Activated CD8-positive, alpha-beta memory T cell treated with anti-CD3 and anti-CD28 coated beads for 4 hours (primary cell): ENCODE data around the gene DOCK2.

Experiments used
- DNase-seq, 2 donors: peaks; one replicate each; pipeline ENCODE4 v3.0.0-alpha.2; 2020; ENCODE audit warnings: low read depth in 2 of 2

DOCK2 gene

DNA sequence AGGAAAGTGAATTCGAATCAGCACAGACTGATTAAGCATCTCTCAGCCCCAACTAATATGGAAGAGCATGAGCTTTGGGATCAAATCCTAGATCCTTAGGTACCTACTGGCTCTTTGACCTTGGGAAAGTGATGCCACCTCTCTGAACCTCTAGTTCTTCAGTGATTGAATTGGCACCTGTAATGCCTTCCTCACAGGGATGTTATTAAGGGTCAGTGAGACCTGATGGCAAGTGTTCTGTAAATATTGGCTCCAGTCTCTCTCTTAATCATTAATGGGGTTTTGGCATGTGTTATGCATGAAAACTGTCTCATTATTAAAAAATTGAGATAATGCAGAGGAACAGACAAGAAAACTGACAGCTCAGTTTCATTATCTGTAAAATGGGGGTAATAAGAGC is 227.4 kb downstream of the DOCK2 start:
- DNase-seq = no peak

DNA sequence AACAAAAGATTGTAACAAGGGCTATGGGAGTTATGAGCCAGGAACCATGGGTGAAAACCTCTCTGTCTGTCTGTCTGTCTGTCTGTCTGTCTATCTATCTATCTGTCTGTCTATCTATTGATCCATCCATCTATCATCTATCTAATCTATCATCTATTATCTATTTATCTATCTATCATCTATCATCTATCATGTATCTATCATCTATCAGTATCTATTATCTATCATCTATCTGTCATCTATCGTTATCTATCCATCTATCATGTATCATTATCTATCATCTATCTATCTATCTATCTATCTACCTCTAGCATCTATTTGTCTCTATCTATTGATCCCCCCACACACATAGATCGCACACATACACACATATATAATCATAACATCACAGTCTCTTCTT is 230.3 kb downstream of the DOCK2 start:
- no peak for DNase-seq

DNA sequence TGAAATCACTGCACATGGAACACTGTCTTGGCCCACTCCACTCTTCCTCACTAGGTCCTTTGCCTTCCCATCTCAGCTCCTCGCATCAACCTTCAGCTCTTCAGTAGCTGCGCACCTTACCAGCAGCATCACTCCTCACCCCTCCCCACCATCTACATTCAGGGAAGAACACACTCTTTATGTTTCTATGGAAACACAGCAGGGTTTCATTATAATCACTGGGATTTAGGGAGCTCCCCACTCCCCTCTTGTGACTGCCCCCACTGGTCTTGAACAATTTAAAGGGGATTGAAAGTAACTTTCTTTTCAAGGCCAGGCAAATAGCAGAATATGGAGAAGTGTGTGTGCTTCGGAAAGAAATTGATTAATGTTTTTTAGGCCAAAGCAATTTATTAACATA is 232.0 kb downstream of the DOCK2 start:
- no peak for DNase-seq

DNA sequence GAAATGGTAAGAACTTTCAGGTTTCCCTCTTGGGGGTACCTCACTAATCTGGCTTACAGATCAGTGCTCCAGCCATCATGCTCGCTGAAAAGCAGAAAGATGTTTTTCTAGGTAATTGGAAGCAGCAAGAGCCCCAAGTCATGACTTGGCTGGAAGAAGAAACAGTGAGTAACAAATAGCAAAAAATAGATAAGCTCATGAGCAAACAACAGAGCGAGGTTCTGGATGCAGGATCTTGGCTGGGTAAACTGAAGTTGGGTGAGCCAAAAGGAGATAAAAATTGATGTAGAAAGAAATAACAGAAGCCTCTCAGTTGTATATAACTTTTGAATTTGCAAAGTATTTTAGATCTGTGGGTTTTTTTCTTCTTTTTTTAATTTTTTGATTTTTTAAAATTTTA is 233.1 kb downstream of the DOCK2 start:
- no peak for DNase-seq

DNA sequence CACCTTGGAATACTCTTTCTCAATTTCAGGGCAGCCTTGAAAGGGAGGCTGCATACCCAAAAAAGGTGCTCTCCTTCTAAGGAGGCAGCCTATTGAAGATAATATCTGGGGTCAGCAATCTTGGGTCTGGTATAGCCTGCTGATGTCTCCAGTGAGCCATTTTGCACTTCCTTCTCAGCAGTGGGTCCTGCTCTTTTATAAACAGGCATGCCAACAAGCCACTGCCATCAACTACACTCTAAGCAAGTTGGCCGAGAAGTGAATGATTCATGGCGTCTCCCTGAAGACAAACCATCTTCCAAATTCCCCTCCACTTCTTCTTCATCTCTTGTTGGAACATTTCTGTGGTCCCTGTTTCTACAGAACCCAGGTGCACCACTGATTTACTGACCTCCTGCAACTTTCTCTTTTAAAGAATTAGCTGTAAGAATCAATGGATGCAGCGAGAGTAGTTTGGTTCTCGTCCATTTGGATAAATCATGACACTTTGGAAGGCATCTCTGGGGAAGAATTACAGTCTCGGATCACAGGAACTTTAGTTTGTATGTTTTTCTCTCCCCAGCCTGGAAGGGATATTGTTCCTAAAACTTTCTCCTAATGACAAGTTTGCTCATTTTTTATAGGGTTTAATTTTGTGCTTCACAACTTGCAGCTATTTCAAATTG is 234.9 kb downstream of the DOCK2 start:
- DNase-seq = no peak

DNA sequence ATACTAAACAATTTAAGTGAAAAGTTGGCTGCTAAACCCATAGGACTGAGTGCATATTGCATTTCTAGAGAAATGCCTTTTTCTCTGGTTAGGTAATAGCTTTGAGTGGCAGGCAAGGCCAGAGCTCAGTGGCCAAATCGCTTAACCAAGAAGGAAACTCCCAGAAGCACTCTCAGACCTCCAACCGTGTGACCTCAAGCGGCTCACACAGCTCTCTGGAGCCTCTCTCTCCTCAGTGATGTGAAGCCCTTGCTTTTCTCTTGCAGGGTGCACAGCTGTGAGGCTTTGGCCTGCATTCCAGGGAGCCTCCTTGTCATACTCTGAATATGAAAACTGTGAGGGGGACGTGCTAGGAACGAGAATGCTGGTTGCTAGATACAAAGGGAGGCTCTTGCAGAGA is 236.6 kb downstream of the DOCK2 start:
- no peak for DNase-seq

DNA sequence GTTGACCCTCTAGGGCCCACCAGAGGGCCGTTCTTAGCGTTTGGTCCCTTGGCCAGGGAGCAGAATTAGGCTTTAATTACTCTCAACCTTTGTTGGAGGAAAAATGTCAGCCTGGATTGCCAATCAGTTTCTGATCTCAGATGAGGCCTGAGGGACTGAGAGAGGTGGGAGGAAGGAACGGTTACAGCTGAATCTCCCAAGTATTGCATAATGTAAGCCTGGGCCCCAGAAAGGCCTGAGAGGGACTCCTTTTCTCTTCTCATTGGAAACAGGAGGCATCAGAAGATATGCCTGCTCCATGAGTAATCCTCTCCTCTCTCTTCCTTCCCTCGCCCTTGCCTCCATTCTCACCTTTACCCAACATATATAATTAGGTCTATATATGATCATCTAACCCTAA is 237.5 kb downstream of the DOCK2 start:
- DNase-seq = no peak

DNA sequence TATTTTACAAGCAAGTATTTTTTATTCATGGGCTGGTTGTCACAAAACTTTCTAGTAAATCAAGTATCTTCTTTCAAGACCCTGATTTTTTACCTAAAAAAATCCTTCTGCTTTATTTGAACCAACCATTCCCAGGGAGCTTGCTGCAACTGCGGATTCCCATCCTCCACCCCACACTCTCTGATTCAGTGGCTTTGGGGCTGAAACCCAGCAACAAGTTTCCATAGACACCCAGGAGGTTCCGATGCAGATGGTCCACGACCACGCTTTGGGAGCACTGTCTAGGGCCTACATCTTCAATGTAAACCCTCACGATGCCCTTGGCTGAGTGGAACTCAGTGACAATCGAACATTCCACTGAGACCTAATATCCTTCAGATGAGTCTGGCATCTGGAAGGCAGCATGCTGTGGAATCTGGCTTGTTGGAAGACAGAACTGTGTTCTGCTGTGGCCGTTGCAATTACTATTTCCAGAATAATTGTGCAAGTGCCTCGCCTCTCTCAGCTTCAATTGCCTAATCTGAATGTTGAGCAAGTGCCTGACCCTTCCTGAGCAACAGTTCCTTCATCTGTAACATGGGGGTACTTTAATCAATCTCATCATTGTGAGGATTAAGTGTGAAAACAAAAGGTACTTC is 238.1 kb downstream of the DOCK2 start:
- no peak for DNase-seq

DNA sequence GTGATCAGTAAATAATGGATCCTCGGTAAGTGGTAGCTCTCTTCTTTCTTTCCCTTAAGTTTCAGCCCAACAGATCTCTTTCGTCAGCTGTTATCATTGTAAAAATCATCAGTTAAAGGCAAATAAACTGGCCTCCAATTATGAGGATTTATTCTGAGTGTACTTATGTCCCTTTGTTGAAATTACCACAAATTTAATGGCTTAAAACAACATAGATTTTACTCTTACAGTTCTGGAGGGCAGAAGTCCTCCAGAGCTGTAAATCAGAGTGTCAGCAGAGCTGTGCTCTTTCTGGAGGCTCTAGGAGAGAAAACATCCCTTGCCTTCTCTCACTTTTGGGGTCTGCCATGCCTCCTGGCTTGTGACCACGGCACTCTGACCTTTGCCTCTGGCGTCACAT is 238.7 kb downstream of the DOCK2 start:
- no peak for DNase-seq

DNA sequence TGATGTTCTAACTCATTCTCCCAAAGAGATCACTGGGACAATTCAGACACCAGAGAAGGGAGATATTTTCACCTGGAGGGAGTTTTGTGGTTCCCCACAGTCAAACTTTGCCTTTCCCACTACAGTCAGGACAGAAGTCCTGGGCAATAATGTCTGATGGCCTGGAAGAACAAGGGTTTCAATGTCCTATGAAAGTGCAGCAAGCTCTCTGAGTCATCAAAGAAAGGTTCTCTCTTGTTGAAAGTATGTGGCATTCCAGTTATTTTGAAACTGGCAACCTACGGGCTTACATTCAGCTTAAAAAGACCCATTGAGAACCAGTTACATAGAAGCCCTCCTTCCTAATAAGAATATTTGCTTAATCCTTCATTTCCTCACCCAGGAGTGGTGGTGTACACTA is 239.3 kb downstream of the DOCK2 start:
- DNase-seq = no peak

DNA sequence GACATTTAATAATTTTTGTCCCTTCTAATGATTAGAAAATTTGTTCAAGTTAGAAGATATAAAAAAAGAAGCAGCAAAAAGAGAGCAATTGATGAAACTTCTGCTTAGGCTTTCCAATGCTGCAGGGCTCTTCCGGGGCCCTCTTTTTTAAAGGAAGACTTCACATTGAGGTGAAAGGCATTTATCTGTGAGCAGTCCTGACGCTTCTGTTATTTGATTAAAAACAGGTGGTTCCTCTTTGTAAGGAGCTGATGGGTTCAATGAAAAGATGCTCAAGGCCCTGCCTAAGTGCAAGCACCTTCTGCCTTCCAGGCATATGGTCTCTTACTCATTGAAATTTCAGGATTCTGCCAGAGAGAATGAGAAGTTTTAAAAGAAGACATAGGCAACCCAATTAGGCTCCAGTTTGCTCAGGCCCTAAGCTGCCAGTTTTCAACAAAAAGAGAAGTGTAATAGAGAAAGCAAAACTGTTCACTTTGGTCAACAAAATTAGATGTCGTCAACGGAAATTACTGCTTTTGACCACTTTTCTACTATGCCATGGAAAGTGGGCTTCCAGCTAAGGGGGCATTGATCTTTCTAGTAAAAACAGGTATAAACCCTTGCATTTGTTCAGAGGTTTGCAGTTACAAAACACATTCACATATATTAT is 243.1 kb downstream of the DOCK2 start:
- no peak for DNase-seq

DNA sequence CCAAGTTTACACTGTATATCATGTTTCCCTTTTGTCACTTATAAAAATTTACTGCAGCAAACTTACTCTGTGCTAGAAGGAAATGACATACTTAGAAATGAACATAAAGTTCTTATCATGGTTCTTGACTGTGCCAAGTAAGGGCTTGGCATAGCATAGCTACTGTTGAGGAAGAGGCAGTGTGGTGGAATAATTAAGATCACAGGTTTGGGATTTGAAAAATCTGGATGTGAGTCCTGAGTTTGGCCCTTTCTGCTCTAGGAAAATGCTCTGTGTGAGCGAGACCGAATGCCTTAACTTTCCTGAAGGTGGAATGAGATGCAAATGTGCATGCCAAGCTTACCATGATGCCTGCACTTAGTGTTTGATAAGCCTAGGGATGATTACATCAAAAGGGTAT is 243.7 kb downstream of the DOCK2 start:
- no peak for DNase-seq

DNA sequence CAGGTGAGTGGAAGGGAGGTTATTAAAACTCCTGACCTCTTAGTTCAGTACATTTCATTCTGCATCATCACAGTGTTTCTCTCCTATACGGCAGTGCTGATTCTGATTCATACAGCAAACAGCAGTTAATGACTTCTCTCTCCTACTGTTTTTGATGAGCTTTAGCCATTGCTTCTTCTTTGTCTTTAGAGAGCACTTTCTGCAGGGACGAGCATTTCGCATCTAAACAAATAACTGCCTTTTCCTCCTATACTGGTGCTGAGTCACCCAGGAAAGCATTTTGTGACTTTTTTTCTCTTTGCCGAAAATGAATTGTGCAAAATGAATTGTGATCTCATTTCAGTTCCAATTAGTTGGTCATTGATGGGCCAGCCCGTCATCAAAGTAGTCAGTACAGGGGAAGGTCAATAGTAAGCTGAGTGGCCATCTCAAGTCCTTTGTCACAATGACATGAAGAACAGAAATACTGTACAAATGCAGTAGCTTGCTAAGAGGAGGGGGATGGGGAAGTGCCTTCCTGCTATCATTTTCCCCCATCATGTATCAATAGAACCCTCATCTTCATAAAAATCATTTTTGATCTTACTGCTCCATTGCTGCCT is 244.7 kb downstream of the DOCK2 start:
- DNase-seq = no peak

DNA sequence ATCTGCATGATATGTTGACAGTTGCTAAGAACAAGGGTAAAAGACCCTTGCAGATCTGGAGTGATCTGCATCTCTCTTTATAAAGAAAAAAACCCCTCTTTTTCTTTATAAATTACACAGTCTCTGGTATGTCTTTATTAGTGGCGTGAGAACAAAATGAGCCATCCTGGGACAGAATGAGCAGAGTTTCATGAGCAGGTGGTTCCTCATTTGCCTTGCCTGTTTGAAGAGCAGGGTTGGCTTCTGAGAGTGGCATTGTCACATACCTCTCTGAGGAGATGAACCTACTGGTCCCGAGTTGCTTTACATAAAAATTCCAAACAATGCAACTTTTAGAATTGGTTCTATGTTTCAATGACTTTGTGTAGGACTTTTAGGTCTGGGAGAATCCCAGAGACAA is 249.0 kb downstream of the DOCK2 start:
- DNase-seq = no peak

DNA sequence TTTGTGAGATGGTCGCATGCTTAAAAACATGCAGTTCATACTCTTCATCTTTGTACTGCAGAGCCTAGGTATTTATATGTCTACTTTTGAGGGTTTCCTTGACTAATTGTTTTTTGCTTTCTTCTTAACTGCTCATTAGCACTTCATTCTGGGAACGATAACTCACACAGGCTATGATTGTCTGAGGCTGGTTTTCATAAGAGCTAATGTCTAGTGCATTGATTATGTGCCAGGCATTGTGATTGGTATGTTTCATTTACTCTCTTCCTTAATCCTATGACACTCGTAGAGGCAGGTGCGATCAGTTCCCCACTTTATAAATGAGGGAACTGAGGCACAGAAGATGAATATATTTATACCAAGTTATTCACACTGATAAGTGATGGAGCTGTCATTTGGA is 249.6 kb downstream of the DOCK2 start:
- no peak for DNase-seq

DNA sequence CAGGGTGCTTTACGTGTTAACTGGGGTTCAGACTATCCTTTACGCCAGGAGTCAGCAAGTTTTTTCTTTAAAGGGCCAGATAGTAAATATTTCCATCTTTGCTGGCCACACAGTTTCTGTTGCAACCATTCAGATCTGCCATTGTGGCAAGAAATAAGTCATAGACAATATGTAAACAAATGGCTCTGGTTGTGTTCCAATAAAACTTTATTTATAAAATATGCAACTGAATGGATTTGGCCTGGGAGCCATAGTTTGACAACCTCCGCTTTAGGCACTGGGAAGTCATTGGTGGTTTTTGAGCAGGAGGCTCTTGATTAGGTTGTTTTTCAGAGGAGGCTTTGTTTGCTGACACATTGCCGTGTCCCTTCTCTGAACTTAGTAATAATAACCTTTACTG is 252.5 kb downstream of the DOCK2 start:
- no peak for DNase-seq

DNA sequence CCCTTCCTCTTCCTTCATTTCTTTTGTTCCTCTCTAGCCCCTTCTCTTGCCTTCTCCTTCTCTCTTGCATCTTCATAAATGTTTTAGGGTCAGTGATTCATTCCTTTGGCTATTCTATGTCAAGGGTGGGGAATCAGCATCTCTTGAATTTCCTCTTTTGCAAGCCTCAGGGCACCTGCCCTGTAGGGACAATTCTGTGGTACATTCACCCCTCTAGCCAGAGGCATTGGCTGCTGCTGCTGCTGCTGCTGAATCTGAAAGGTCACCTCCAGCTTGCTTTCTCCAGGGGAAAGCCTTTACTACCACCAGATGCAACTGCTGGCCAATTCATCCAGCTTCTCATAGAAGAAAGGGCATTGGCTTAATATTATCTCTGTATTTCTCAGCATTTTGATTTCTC is 255.9 kb downstream of the DOCK2 start:
- no peak for DNase-seq

DNA sequence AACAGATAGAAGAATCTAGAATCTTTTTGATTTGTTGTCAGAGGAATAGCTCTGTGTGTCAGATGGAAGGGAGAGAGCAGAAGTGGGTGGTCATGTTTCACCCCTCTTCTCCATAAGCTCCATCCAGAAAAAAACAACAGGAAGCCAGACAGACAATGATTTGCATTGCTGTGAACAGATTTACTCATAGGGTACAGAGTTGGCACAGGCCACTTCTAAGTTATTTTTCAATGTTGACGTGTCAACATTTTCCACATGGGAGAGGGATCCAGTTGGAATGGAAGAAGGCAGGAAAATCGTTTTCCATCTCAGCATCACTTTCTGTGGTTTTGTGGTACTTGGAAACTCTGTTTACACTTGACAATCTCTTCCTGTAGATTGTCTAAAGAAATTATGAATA is 256.5 kb downstream of the DOCK2 start:
- no peak for DNase-seq

DNA sequence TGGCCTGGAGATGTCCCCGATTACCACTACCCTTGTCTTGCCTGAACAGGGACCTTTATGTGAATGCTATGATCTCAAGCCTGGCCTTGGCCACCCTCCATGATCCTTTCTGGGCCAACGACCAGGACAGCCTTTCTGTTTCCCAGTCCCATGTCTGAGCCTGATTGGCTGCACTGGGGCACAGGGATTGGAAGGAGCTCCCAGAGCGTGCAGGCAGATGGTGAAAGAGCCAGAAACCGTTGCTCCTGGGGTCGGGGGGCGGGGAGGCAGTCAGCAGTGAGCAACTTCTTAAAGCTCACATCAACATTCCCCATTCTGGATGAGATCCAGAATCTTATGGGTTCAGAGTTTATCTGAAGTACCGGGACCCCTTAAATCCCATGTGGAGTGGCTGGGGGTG is 258.9 kb downstream of the DOCK2 start:
- no peak for DNase-seq

DNA sequence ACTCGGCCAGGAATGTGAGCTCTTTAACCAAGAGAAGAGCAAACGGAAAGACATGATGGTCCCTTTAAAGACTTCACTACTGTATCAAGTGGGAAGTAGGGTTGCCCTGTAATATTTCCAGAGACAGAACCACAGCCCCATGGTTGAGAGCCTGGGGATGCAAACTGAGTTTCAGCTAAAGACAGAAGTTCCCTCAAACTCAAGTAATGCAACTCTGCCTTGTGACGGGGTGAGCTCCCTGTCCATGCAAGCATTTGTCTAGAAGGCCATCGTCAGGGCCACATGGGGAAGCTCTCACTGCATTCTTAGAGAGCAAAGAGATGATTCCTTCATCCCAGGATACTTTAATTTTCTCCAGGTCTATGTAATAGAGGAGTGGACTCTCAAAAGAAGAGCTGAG is 260.4 kb downstream of the DOCK2 start:
- DNase-seq = no peak

DNA sequence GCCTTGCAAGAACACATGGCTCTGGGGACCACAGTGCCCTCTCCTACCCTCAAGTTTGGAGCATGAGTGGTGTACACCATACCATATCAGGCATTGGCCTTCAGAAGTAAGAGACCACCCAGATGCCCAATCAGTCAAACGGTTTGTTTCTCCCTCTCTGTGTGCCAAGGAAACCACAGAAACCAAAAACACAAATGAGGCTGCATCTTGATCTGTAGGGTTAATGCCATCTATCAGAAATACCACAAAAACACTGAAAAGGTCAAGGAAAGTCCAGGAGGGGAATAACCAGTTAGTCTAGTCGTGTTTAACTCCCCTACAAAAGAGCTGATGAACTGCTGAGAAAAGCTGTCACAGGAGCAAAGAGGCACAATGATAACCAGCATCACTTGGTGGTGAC is 264.8 kb downstream of the DOCK2 start:
- no peak for DNase-seq

DNA sequence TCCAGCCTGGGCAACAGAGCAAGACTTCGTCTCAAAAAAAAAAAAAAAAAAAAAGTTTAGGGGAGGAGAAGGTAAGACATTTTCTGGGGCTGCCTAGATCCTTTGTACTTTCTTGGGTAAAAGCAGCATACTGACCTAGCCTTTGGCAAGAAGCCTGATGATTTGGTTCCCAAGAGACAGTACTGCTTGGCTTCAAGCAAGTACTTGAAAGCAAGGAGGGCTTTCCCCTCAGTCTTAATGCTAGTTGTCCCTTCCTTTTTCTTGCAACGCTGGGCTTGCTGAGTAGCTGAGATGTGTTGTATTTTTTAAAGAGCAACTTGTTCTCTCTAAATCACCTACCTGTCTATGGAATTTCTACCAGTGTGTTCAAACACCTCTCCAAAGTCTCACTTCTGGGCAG is 267.0 kb downstream of the DOCK2 start:
- no peak for DNase-seq

DNA sequence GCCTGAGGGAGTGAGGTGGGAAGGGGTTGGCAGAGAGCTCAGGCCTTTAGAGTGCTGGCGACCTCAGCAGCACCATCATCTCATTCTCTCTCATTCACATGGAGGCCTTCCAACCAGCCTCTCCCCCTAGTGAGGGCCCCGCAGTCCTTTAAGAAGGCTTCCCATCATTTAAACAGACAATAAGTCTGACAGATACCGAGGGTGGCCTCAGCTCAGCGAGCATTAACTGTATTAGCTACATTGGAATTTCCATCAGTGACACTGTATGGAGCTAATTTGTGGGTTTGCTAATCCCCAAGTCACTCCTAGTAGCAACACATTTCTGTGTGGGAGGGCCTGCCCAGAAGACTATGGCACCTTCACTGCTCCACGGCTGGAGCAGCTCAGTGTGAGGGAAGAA is 267.4 kb downstream of the DOCK2 start:
- DNase-seq = no peak
